ENCODE measurements around the gene THPO.

- TF ChIP-seq, protein P1, sequence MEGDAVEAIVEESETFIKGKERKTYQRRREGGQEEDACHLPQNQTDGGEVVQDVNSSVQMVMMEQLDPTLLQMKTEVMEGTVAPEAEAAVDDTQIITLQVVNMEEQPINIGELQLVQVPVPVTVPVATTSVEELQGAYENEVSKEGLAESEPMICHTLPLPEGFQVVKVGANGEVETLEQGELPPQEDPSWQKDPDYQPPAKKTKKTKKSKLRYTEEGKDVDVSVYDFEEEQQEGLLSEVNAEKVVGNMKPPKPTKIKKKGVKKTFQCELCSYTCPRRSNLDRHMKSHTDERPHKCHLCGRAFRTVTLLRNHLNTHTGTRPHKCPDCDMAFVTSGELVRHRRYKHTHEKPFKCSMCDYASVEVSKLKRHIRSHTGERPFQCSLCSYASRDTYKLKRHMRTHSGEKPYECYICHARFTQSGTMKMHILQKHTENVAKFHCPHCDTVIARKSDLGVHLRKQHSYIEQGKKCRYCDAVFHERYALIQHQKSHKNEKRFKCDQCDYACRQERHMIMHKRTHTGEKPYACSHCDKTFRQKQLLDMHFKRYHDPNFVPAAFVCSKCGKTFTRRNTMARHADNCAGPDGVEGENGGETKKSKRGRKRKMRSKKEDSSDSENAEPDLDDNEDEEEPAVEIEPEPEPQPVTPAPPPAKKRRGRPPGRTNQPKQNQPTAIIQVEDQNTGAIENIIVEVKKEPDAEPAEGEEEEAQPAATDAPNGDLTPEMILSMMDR (IDR thresholded peaks at IDR 0.05), result peak in 5 of 6 experiments; percentile 60 to 78 (median 74)
- TF ChIP-seq POLR2A (IDR thresholded peaks at IDR 0.05), result no peak
Observed at GRCh38 chr3:184417619-184418327, 39.8 kb upstream of the THPO start.

Data from thyroid gland (tissue), 4 donors.